Measurements from ENCODE around the gene SLC1A2.

Gene SLC1A2

GRCh38 chr11:35207471-35208403 is 211.6 kb downstream of the SLC1A2 start:
- TF ChIP-seq CTCF (IDR thresholded peaks at IDR 0.05; ENCODE audit: insufficient read depth, low read length, poor library complexity, severe bottlenecking) = no peak

GRCh38 chr11:35206616-35207015 is 212.7 kb downstream of the SLC1A2 start:
- H3K36me3 ChIP-seq (ENCODE audit: control insufficient read depth, insufficient read depth, low read length) = peaks cover 18% of the 10 kb centered on the region
- TF ChIP-seq CTCF (IDR thresholded peaks at IDR 0.05; ENCODE audit: insufficient read depth, low read length, poor library complexity, severe bottlenecking) = no peak
- H3K4me3 ChIP-seq (replicated peaks; ENCODE audit: low read depth, low read length) = no peak overlapping the region
- H3K27me3 ChIP-seq (replicated peaks; ENCODE audit: control insufficient read depth, insufficient read depth, low read length) = no peaks in the 10 kb centered on the region
- DNase-seq (ENCODE audit: extremely low read depth, insufficient read length) = no peak

More at GRCh38 chr11:35207471-35208403, 211.6 kb downstream of the SLC1A2 start:
- H3K4me3 ChIP-seq (replicated peaks; ENCODE audit: low read depth, low read length) = no peak overlapping the region
- no peak for DNase-seq (ENCODE audit: extremely low read depth, insufficient read length)
- H3K27me3 ChIP-seq (replicated peaks; ENCODE audit: control insufficient read depth, insufficient read depth, low read length) = no peaks in the 10 kb centered on the region
- peaks cover 19% of the 10 kb centered on the region for H3K36me3 ChIP-seq (ENCODE audit: control insufficient read depth, insufficient read depth, low read length)

GRCh38 chr11:35204614-35205013 is 214.7 kb downstream of the SLC1A2 start:
- H3K27me3 ChIP-seq (replicated peaks; ENCODE audit: control insufficient read depth, insufficient read depth, low read length) = no peaks in the 10 kb centered on the region
- no peak for DNase-seq (ENCODE audit: extremely low read depth, insufficient read length)
- H3K36me3 ChIP-seq (ENCODE audit: control insufficient read depth, insufficient read depth, low read length) = peaks cover 23% of the 10 kb centered on the region
- no peak for TF ChIP-seq CTCF (IDR thresholded peaks at IDR 0.05; ENCODE audit: insufficient read depth, low read length, poor library complexity, severe bottlenecking)
- no peak overlapping the region for H3K4me3 ChIP-seq (replicated peaks; ENCODE audit: low read depth, low read length)
